Ishikawa (cell line): Measurements from ENCODE around the gene TMEM132D.

ENCODE experiments used
- CREB1 ChIP-seq: IDR thresholded peaks from 2 replicates; pipeline ENCODE4 v1.6.1; 2012; ENCODE audit warnings: low read depth
- MAX ChIP-seq: IDR thresholded peaks from 2 replicates; pipeline ENCODE4 v1.6.1; 2012

DNA sequence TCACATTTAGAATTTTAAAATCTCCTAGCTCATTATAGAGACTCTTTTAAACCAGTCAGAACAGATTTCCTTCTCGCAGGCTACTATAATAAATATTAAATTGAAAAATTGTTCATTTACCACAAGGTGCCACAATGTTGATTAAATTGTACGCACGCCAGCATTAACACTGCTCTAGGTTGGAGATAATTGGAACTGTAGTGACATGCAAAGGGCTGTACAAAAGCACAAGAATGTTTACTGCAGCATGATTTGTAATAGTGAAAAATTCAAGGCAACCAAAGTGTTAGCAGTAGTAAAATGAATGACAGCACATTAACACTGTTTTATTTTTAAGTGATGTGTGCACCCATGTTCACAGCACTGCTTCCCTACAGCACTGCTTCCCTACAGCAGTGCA lies 52.5 kb downstream of the TMEM132D start:
- TF ChIP-seq MAX (no peak), CREB1 (no peak)
